Measurements from ENCODE around the gene TEX51. TPM values are rescaled to one million over a fixed set of nuclear protein-coding genes. Genes with fewer than 3 reads are reported as not detected.

Gene TEX51
- total RNA-seq, 2 donors from 2014 or later: not detected

DNA sequence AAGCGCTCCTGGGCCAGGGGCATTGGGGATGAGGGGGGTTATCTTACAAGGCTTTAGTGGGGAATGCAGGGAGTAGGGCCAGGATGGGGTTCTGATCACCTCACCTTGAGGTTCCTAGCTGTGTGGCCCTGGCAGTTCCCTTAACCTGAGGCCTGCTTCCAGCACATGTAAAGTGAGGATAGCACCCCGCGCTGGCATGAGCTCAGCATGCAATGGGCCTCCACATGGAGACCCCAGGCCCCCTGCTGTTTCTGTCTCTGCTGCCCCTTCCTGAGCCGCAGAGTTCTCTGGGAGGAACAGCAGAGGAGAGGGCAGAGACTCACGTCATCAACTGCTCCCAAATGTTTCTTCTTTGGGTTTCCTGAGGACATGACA lies 8.6 kb upstream of the TEX51 start:
- DNase-seq (ENCODE audit: low spot score): peak; percentile 66
- intact Hi-C loops (cut with DNase I): no loop called here

DNA sequence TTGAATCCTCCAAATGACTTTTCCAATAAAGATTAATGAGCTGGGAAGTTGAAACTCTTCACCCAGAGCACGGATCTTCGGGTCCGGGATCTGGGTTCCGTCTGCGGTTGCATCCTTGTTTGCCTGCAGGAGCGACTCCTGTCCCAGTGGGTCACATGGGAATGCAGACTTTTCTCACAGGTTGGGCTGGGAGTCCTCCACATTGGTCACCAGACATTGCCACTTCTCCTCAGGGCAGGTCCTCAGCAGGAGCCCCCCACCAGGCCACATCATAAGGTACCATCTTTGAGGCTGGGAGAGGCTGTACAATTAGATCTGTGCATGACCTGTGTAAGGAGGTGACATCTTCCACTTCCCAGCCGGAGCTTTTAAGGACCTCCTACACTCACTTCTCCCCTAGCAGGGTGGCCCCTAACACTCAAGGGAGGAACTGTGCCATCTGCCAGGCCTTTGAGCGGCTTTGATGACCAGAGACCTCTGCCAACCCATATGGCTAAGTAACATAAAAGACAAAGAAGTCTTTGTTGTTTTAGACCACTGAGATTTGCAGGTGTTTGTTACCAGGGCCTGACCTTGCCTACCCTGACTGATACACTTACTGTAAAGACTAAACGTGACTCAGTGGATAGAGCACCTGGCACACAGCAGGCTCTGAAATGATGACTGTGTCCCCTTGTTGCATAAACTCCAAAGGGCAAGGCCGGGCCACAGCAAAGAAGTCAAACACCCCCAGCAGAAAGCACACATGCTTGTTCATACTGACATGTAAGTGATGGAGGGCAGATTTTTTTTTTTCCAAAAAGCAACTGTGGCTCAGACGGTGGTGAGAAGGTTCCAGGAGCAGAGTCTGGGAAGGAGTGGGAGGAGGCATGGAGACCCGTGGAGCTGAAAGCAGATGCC lies 7.9 kb upstream of the TEX51 start:
- intact Hi-C loops (cut with DNase I): no loop called here
- DNase-seq (ENCODE audit: low spot score): peak; percentile 38

DNA sequence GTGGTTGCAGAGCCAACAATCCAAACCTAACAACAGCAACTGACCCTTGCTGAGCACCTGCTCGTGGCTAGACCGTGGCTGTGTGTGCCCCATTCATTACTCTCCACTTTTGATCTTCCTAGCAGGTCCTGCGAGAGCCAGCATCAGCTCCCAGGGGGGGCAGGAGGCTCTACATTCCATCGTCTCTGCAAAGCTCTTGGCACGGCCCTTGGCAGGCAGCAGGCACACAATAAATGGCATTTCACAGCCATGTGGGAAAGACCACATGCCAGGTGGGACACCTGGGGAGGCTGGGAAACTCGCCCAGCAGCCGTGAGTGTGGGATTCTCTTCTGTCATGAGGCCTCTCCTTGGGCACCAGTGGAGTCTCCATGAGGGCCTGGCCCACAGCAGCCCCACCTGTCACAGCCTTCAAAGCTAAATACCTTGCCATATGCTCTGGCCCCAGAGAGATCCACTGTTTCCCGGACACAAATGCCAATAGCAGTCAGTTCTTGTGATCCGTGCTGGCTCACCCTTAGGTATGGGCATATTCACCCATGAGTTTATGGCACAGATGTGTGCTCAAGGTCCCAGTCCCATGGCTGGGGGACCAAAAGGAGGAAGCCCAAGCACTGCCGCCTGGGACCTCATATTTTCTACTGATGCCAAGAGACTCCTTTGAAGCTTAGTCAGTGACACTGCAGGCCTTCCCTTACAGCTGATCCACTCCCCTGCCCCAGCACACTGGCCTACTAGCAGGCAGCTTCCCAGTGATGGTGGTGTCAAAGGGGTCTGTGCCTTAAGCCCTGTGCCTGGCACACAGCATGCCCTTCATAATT lies 6.8 kb upstream of the TEX51 start:
- intact Hi-C loops (cut with DNase I): no loop called here
- peak; percentile 45 for DNase-seq (ENCODE audit: low spot score)

DNA sequence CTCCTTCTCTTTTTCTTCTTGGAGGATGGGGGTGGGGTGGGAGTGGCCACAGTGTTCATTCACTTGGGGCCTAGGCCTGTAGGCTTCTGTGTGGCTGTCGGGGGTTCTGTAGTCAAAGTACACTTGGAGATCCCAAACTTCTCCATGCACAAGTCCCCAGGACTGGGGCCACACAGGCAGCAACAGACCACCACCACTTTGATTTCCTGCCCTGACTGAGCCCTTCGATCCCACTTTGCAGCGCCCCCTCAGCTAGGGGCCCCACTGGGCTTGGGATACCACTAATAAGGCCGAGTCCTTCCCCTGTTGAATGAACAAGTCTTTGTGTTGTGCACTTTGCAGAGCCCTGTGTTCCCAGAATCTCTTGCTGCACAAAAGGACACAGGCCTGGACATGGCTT lies 5.5 kb upstream of the TEX51 start:
- intact Hi-C loops (cut with DNase I): no loop called here
- peak; percentile 53 for DNase-seq (ENCODE audit: low spot score)

DNA sequence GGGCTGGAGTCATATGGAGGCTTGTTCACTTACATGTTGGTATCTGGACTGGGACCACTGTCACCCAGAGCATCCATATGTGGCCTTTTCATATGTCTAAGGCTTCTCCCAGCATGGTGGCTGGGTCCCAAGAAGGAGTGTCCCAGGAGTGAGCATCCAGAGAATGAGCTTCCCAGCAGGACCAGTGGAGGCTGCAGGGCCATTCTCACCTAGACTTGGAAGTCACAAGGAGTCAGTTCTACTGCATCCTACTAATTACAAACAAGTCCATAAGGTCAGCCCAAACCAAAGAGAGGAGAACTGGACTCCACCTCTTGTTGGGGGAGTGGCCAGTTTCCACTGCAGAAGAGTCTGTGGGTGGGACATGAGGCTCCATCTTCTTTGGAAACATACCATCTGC lies 5.1 kb upstream of the TEX51 start:
- no peak for DNase-seq (ENCODE audit: low spot score)
- intact Hi-C loops (cut with DNase I): no loop called here

DNA sequence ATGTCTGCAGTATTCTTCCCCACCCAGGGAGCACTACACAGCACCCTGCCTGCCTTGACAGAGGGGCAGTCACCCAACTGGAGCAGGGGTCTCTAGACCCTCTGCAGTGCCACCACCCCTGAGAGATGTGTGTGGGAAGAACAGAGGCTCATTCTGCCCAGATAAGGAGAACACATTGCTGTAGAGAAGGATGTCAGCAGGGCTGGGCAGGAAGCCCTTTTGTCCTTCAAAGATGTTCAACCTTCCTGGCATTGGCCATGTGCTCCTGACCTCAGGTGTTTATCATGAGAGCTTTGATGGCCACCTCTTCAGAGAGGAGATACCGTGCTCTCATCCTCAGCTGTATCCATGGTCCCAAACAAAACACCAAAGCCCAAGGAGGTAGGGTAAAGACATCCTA lies 4.6 kb upstream of the TEX51 start:
- peak; percentile 64 for DNase-seq (ENCODE audit: low spot score)

DNA sequence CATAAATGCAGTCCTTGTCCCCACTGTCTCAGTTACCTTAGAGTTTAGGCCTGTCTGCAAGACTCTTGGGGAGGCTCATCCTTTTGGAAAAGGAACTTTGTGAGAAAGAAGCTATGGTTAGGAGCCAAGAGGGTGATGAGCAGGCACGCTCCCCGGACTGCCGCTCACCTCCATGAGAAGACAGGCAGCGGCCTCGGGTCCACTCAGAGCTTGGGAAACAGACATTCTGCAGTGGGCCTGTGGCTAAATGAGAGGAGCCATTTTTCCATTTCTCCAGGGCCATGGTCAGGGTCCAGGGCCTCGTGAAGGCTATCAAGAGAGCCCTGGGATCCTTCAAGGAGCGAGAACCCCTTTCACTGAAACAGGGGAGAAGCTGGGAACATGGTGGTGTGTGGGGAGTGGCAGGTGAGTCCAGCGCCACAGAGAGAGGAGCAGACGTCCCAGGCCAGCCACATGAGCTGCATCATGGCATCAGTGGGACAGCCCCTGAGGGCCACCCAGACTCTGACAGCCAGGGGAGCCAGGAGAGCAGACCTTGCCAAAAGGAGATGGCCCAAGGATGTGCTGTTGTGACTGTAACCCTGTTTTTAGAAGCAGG lies 4.0 kb upstream of the TEX51 start:
- DNase-seq (ENCODE audit: low spot score): peak; percentile 66
- intact Hi-C loops (cut with DNase I): no loop called here

More for the DNA sequence above, 4.6 kb upstream of the TEX51 start:
- intact Hi-C loops (cut with DNase I): no loop called here

DNA sequence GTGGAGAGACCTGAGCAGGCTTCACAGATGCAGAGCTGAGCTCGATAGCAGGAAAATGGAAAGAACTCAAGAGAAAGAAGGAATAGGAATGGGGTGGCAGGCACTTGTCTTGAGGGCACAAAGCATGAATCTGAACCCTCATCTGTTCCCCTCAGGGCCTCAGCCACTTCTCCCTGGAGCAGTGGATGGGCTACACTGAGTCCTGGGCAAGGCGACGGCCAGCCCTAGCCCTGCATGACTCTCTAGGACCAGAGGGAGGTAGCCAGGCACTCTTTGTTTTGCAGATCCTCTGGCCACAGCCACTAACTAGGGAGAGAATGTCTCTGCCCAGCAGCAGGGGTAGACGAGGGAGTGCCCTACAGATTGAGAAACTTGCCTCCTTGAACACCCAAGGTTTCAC lies 3.4 kb upstream of the TEX51 start:
- no peak for DNase-seq (ENCODE audit: low spot score)
- intact Hi-C loops (cut with DNase I): no loop called here

DNA sequence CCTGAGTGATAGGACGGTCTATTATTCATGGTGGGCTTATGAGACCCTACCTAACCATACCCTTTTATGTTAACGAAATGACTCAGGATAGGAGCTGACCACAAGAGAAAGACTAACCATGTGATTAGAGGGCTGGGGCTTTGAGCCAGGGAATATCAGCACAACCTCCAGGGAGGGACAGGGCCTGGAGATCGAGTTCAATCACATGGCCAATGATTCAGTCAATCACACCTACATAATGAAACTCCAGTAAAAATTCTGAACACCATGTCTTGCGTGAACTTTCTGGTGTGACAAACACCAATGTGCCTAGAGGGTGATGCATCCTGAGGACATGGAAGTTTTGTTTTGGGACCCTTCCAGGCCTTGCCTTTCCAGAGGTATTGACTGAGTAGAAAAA lies 2.2 kb upstream of the TEX51 start:
- no peak for DNase-seq (ENCODE audit: low spot score)
- intact Hi-C loops (cut with DNase I): no loop called here

DNA sequence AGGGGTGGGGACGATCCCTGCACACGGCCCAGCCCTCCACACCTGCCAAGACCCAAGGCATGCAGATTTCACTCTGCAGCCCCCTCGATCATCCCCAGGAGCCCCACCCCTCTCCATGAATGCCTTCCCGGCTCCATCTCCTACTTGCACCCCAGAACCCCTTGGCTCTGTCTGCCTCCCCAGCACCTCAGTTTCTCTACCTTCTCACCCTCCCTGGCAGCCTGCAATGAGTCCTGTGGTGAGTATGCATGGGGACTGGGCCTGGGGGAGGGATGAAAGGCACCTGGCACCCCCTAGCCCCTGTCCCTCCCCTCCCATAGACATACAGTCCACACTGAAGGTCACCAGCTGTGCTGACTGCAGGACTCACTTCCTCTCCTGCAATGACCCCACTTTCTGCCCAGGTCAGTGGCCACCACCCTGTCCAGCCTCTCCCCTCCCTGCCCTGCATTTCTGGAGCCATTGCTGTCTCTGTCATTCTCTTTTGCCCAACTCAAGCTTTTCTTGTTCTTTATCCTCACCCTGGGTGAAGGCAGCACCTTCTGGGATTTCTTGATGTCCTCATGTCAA lies 1.0 kb downstream of the TEX51 start:
- DNase-seq (ENCODE audit: low spot score): no peak
- intact Hi-C loops (cut with DNase I): no loop called here

DNA sequence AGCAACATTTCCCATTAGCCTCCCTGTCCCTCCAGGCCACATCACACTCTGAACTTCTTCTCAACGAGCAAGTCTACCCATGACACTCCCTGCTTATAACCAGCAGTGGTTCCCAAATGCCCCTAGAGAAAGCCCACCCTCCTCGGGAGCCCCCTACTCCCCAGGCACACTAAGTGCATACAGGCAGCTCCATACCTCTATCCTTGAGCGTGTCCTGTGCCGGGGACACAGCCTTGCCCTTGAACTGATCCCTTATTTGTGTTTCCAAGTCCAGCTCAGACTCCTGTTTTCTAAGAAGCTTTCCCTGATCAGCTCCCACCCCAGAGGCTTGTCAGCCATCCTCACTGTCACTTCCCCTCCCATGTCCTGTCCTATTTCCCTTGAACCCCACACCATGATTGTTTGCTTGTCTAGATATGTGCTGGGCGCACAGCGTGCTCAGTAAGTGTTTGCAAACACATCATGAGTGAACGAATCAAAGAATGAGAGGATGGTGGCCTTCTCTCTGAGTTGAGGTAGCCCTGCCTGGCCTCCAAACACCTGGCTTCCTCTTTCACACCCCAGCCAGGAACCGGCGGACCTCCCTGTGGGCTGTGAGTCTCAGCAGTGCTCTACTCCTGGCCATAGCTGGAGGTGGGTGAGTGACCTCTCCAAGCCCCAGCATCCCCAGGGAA lies 2.1 kb downstream of the TEX51 start:
- intact Hi-C loops (cut with DNase I): no loop called here
- DNase-seq (ENCODE audit: low spot score): peak; percentile 41

DNA sequence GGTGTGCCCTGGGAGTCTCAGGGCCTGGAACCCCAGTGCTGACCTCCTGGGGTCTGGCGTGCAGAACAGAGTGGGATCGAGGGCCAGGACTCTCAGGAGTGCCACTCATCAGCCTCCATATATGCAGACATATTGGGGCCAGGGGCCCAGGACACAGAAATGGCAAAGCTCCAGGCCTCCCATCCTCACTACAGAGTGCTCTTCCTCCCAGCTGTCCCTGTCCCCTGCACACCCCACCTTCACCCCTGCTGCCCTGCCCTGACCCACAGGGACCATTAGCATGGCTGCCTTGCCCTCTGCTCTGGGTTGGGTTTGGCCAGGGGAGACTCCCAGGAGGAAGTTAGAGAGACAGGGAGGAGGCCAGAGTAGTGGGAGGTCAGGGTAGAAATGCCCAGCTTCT lies 2.8 kb downstream of the TEX51 start:
- DNase-seq (ENCODE audit: low spot score): peak; percentile 60
- intact Hi-C loops (cut with DNase I): no loop called here

DNA sequence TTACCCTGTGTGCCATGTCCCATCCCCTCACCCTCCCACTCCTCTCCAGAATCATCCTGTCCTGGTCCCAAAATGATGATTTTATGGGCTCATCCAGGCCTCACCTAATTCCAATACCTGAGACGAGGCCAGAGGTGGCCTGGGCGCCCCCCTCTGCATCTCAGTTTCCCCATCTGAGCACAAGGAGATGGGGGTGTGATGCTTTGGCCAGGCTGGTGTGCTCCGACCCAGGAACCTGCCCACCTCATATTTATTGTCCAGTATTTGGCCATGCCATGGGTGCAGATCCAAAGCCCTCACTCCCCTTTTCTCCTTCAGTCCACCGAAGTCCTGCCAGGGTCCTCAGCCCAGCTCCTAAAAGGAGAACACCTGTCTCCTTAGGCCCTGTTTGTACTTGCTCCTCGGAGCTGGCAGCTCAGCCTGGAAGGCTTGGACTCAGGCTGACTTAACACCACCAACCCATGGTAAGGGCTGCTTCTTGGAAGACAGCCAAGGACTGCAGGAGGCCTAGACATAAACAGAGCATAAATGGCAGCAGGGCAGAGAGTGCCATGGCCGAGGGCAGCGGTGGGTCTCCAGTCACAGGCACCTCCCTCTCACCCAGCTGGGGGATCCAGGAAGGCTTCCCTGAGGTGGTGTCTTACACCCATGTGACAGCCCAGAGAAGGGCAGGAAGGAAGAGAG lies 3.6 kb downstream of the TEX51 start:
- no peak for DNase-seq (ENCODE audit: low spot score)
- intact Hi-C loops (cut with DNase I): no loop called here

DNA sequence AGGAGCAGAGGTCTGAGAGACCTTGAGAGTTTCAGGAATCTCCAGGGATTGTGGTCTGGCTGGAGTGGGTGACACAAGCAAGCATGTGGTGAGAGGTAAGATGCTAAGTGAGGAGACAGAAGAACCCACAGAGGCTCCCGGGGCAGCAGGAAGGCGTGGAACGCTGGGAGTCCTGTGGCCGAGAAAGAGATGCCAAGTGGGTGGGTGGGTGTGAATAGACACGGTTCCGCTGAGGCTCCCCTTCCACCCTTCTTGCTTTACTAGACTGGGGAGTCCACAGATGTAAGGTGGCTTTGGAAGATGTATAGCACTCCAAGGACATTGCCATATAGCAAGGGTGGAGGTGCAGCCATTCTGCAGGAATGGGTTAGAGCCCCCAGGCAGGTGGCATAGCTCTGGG lies 4.2 kb downstream of the TEX51 start:
- intact Hi-C loops (cut with DNase I): no loop called here

DNA sequence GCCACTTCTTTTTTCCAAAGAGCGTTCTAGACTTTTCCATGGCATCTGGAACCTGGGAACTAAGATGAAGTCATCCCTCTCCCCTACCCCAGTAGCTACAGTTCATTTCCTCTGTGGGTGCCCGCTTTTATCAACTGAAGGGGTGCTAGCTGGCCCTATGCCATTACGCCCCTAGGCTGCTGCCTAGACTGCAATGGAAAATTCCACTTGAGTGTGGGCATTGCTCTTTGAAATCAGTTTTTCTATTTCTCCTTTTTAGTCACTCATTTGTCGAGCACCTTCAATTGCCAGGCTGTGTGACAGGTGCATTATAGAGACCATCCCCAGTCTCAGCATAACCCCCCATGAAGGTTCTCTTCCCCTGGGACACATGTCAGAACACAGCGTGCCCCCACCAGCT lies 7.3 kb downstream of the TEX51 start:
- intact Hi-C loops (cut with DNase I): no loop called here
- DNase-seq (ENCODE audit: low spot score): no peak

More for the DNA sequence above, 4.2 kb downstream of the TEX51 start:
- no peak for DNase-seq (ENCODE audit: low spot score)

DNA sequence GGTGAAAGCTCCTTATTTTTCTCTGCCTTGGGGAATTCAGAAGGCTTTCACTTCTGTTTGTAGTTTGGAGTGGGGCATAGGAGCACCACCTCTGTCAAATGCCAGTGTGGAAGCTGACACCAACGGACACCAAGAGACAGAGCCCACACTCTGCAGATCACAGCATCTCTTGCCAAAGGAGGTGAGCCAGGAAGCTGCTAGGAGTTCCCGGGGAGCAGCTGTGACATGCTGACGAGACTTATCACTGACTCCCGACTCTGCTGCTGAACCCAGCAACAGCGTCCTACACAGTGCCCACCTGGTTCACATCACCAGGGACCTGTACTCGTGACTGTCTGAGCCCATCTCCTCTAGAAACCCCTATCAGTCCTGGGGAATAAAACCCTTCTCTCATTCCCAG lies 8.1 kb downstream of the TEX51 start:
- DNase-seq (ENCODE audit: low spot score): no peak
- intact Hi-C loops (cut with DNase I): no loop called here

DNA sequence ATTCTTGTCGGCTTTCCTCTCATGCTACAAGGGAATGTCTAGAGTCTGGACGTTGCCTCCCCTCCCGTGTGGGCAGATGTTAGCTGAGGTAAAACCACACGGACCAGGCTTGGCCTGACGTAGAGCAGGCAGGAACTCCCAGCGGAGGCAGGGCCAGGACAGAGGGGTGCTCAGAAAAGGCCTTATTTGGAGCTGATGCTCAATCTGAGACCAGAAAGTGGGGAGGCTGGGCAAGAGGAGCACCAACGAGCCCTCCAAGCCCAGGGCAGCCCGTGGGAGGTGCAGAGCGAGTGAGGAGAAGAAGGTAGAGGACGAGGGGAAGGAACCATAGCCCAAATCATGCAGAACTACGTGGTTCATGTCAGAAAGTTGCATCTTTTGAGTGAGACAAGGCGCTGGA lies 9.0 kb downstream of the TEX51 start:
- DNase-seq (ENCODE audit: low spot score): no peak
- intact Hi-C loops (cut with DNase I): no loop called here

DNA sequence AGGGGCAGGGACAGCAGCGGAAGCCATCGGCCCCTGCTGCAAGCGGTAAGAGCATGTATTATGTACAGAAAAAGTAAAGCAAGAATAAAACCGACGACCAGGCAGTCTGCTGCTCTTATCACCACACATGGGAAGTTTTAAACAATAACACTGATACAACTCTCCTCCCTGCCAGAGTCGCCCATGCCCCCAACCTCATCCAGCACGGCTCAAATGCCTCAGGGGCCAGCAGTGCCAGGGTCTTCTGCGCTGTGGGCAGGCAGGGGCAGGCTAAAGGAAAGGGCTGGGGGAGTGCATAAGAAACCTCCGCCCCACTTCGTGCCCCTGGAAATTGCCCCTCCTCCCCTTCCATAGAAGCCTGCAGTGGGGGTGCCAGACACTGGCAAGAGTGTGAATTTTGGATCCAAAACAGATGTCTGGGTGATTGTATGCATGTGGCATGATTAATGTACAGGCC lies 10.1 kb downstream of the TEX51 start:
- intact Hi-C loops (cut with DNase I): no loop called here
- DNase-seq (ENCODE audit: low spot score): no peak

DNA sequence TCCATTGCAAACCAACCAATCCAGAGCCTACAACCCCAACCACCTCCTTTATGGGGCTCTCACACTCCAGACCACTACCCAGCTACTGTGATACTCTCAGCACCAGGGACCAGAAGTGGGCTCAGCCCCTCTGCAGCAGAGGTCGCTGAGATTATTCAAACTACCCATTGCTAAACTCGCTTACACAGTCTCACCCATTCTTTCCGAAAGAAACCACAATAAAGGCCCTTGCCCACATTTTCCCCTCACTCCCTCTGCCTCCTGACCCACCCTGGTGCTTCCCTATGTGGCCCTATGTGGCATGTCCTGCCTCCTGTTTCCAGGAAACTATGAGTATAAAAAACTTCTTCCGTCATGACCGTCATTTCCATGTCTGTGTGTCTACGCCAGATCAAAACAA lies 10.7 kb downstream of the TEX51 start:
- DNase-seq (ENCODE audit: low spot score): no peak
- intact Hi-C loops (cut with DNase I): no loop called here

Measured in posterior vena cava (tissue), 2 donors.